Breast epithelium (tissue), 3 donors: ENCODE measurements around the gene ARID1B.

Experiments
- POLR2A ChIP-seq: fragments of 450-650 bp; IDR thresholded peaks from one replicate; pipeline ENCODE4 v1.6.1; 2016; ENCODE audit warnings: antibody characterized with exemption, mild to moderate bottlenecking, moderate library complexity
- POLR2AphosphoS5 ChIP-seq, 3 donors: sonication (generic); formaldehyde crosslinking; IDR thresholded peaks; one replicate each; pipeline ENCODE4 v1.6.1; 2017; ENCODE audit warnings: antibody characterized with exemption in 3 of 3
- TF ChIP-seq, protein P1 (sequence below), 3 donors: fragments of 450-650 bp; IDR thresholded peaks; one replicate each; pipeline ENCODE4 v1.5.1; 2016 to 2017; ENCODE audit warnings: antibody characterized with exemption in 3 of 3, mild to moderate bottlenecking in 3 of 3, moderate library complexity in 3 of 3

GRCh38 chr6:156741287-156742073 is 35.7 kb upstream of the ARID1B start:
- TF ChIP-seq POLR2AphosphoS5 (IDR thresholded peaks at IDR 0.05) (no peak), POLR2A (no peak)
- TF ChIP-seq, protein P1, sequence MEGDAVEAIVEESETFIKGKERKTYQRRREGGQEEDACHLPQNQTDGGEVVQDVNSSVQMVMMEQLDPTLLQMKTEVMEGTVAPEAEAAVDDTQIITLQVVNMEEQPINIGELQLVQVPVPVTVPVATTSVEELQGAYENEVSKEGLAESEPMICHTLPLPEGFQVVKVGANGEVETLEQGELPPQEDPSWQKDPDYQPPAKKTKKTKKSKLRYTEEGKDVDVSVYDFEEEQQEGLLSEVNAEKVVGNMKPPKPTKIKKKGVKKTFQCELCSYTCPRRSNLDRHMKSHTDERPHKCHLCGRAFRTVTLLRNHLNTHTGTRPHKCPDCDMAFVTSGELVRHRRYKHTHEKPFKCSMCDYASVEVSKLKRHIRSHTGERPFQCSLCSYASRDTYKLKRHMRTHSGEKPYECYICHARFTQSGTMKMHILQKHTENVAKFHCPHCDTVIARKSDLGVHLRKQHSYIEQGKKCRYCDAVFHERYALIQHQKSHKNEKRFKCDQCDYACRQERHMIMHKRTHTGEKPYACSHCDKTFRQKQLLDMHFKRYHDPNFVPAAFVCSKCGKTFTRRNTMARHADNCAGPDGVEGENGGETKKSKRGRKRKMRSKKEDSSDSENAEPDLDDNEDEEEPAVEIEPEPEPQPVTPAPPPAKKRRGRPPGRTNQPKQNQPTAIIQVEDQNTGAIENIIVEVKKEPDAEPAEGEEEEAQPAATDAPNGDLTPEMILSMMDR (IDR thresholded peaks at IDR 0.05), result no peak
